H1 (cell line): ENCODE data around the gene IL9. TPM values are rescaled to one million over a fixed set of nuclear protein-coding genes. Genes with fewer than 3 reads are reported as not detected.

Experiments
- CTCF ChIA-PET: fragments of 300-600 bp; sonication (Branson Sonifier 250); formaldehyde crosslinking; loops from one replicate; lab custom pipeline; 2021; ENCODE audit not compliant: partially characterized antibody; lab: Charles Lee
- POLR2A ChIA-PET: fragments of 300-600 bp; sonication (Branson Sonifier 250); formaldehyde crosslinking; loops from one replicate; lab custom pipeline; 2021; ENCODE audit warnings: inconsistent platforms; ENCODE audit not compliant: partially characterized antibody; lab: Charles Lee
- DNase-seq, 2 experiments: peaks; one replicate each; pipeline versions ENCODE4 v3.0.0 to v3.0.0-alpha.2; 2010 to 2022; ENCODE audit warnings: low spot score in 2 of 2, low read depth in 1 of 2, mixed read lengths in 1 of 2
- FAIRE-seq: peaks from 2 replicates; lab custom pipeline; 2011; peaks lifted over from hg19 to GRCh38; lab: Jason Lieb, UNC
- H2AFZ ChIP-seq: 2 replicates; pipeline ENCODE4 v1.8.1; 2012; ENCODE audit warnings: low read length, inconsistent platforms
- H2AK5ac ChIP-seq: 2 replicates; pipeline ENCODE4 v1.6.1; 2013; ENCODE audit warnings: low read depth, low read length
- H2BK120ac ChIP-seq: replicated peaks from 2 replicates; pipeline ENCODE3; 2013; ENCODE audit warnings: low read depth, low read length, inconsistent platforms
- H2BK12ac ChIP-seq: 2 replicates; pipeline ENCODE4 v1.6.1; 2013; ENCODE audit warnings: low read depth, low read length
- H2BK15ac ChIP-seq: 2 replicates; pipeline ENCODE4 v1.6.1; 2013; ENCODE audit warnings: low read length
- H2BK20ac ChIP-seq: 2 replicates; pipeline ENCODE4 v1.6.1; 2013; ENCODE audit warnings: low read length
- H2BK5ac ChIP-seq: 2 replicates; pipeline ENCODE4 v1.6.1; 2013; ENCODE audit warnings: low read depth, low read length
- H3K14ac ChIP-seq: 2 replicates; pipeline ENCODE4 v1.6.1; 2013; ENCODE audit warnings: inconsistent platforms; ENCODE audit not compliant: insufficient read length
- H3K18ac ChIP-seq: 2 replicates; pipeline ENCODE4 v1.6.1; 2013; ENCODE audit warnings: low read length; ENCODE audit errors: extremely low read depth
- H3K23ac ChIP-seq: 2 replicates; pipeline ENCODE4 v1.6.1; 2013; ENCODE audit warnings: inconsistent platforms; ENCODE audit not compliant: insufficient read length
- H3K23me2 ChIP-seq: 2 replicates; pipeline ENCODE4 v1.6.1; 2013; ENCODE audit warnings: low read depth, low read length
- H3K27ac ChIP-seq: 2 replicates; pipeline ENCODE4 v1.6.1; 2011; ENCODE audit warnings: low read depth, low read length, inconsistent platforms
- H3K27me3 ChIP-seq, 4 experiments: replicated peaks in 1 of 4; 1 replicate in 1 of 4; 2 replicates in 3 of 4; pipeline versions ENCODE4 v1.6.1 to v1.8.1; 2011 to 2013; ENCODE audit warnings: low read length in 3 of 4, mild to moderate bottlenecking in 3 of 4, inconsistent platforms in 2 of 4, mixed read lengths in 2 of 4, moderate library complexity in 1 of 4; ENCODE audit not compliant: control insufficient read depth in 3 of 4, insufficient read depth in 3 of 4; ENCODE audit errors: extremely low read depth in 1 of 4
- H3K36me3 ChIP-seq, 4 experiments: 2 replicates each; pipeline versions ENCODE4 v1.6.1 to v1.8.1; 2011 to 2013; ENCODE audit warnings: mild to moderate bottlenecking in 4 of 4, low read length in 3 of 4, moderate library complexity in 2 of 4, control low read depth in 1 of 4, inconsistent platforms in 1 of 4; ENCODE audit not compliant: insufficient read depth in 4 of 4, control insufficient read depth in 2 of 4
- H3K4ac ChIP-seq: replicated peaks from 2 replicates; pipeline ENCODE3; 2013; ENCODE audit warnings: low read length, low read depth, mixed read lengths, inconsistent platforms; ENCODE audit not compliant: insufficient read length
- H3K4me1 ChIP-seq, 4 experiments: replicated peaks in 1 of 4; 1 replicate in 1 of 4; 2 replicates in 3 of 4; pipeline versions ENCODE4 v1.6.1 to v1.8.1; 2011 to 2013; ENCODE audit warnings: low read length in 3 of 4, inconsistent platforms in 2 of 4, mixed read lengths in 1 of 4; ENCODE audit not compliant: insufficient read depth in 4 of 4, control insufficient read depth in 3 of 4
- H3K4me2 ChIP-seq, 2 experiments: 2 replicates each; pipeline versions ENCODE4 v1.6.1 to v1.8.1; 2011 to 2013; ENCODE audit warnings: low read depth in 2 of 2, low read length in 2 of 2, control low read depth in 1 of 2, inconsistent platforms in 1 of 2, mild to moderate bottlenecking in 1 of 2; ENCODE audit not compliant: insufficient read depth in 1 of 2
- H3K4me3 ChIP-seq, 4 experiments: fragments of 200-600, 300-600 bp in 1 of 4; sonication (generic), shearing (Covaris generic), sonication (Bioruptor Twin) in 1 of 4; 2 replicates each; pipeline versions ENCODE4 v1.5.1 to v1.8.1; 2011 to 2016; ENCODE audit warnings: low read length in 4 of 4, low read depth in 3 of 4, control low read depth in 2 of 4, inconsistent platforms in 2 of 4, mild to moderate bottlenecking in 2 of 4, mixed read lengths in 1 of 4, moderate library complexity in 1 of 4; ENCODE audit not compliant: insufficient read depth in 2 of 4; ENCODE audit errors: extremely low read depth in 1 of 4
- H3K56ac ChIP-seq: replicated peaks from 2 replicates; pipeline ENCODE3; 2013; ENCODE audit warnings: low read depth, mild to moderate bottlenecking, mixed read lengths, low read length, inconsistent platforms; ENCODE audit not compliant: insufficient read length
- H3K79me1 ChIP-seq: 2 replicates; pipeline ENCODE4 v1.6.1; 2013; ENCODE audit warnings: low read depth, low read length, control low read depth
- H3K79me2 ChIP-seq, 2 experiments: 2 replicates each; pipeline versions ENCODE4 v1.6.1 to v1.8.1; 2012 to 2013; ENCODE audit warnings: low read length in 2 of 2, mild to moderate bottlenecking in 2 of 2, inconsistent platforms in 1 of 2; ENCODE audit not compliant: insufficient read depth in 2 of 2, control insufficient read depth in 1 of 2
- H3K9ac ChIP-seq, 4 experiments: replicated peaks in 1 of 4; 1 replicate in 1 of 4; 2 replicates in 3 of 4; pipeline versions ENCODE4 v1.6.1 to v1.8.1; 2011 to 2013; ENCODE audit warnings: low read depth in 3 of 4, low read length in 3 of 4, control low read depth in 2 of 4, mild to moderate bottlenecking in 2 of 4, moderate library complexity in 2 of 4, inconsistent platforms in 1 of 4; ENCODE audit errors: extremely low read depth in 1 of 4
- H3K9me3 ChIP-seq, 2 experiments: 2 replicates each; pipeline versions ENCODE4 v1.6.1 to v1.8.1; 2012 to 2013; ENCODE audit warnings: mild to moderate bottlenecking in 2 of 2, moderate library complexity in 2 of 2, control low read depth in 1 of 2, inconsistent platforms in 1 of 2, low read depth in 1 of 2, low read length in 1 of 2, mixed read lengths in 1 of 2; ENCODE audit not compliant: insufficient read depth in 2 of 2
- H4K20me1 ChIP-seq, 2 experiments: replicated peaks in 1 of 2; 2 replicates each; pipeline versions ENCODE3 to v1.8.1; 2011 to 2013; ENCODE audit warnings: inconsistent platforms in 2 of 2, low read length in 2 of 2, mild to moderate bottlenecking in 1 of 2; ENCODE audit not compliant: insufficient read depth in 2 of 2, control insufficient read depth in 1 of 2
- H4K5ac ChIP-seq: 2 replicates; pipeline ENCODE4 v1.6.1; 2013; ENCODE audit warnings: low read length, low read depth, mixed read lengths, inconsistent platforms; ENCODE audit not compliant: insufficient read length
- H4K8ac ChIP-seq: 2 replicates; pipeline ENCODE4 v1.8.0; 2013; ENCODE audit warnings: mild to moderate bottlenecking, moderate library complexity, low read length, inconsistent platforms; ENCODE audit not compliant: insufficient read depth; ENCODE audit errors: extremely low read depth
- H4K91ac ChIP-seq: replicated peaks from 2 replicates; pipeline ENCODE3; 2013; ENCODE audit warnings: low read length, mixed read lengths, inconsistent platforms; ENCODE audit not compliant: insufficient read length
- ASH2L ChIP-seq: fragments of 200-600, 300-600 bp; sonication (generic); IDR thresholded peaks from one replicate; pipeline ENCODE4 v1.7.1; 2017; ENCODE audit warnings: low read length
- BACH1 ChIP-seq: IDR thresholded peaks from 2 replicates; pipeline ENCODE4 v1.6.1; 2012; ENCODE audit warnings: low read length, improper control_type of control experiment
- BRCA1 ChIP-seq: IDR thresholded peaks from 2 replicates; pipeline ENCODE4 v1.6.1; 2012; ENCODE audit warnings: low read depth, low read length, improper control_type of control experiment
- CHD2 ChIP-seq: IDR thresholded peaks from 2 replicates; pipeline ENCODE4 v1.6.1; 2012; ENCODE audit warnings: low read length, improper control_type of control experiment
- FOSL1 ChIP-seq: IDR thresholded peaks from 2 replicates; pipeline ENCODE4 v1.6.1; 2011; ENCODE audit warnings: mild to moderate bottlenecking, low read depth, low read length, moderate library complexity; ENCODE audit not compliant: insufficient read depth
- HDAC6 ChIP-seq: IDR thresholded peaks from one replicate; pipeline ENCODE4 v1.7.1; 2012; ENCODE audit warnings: low read depth, mild to moderate bottlenecking, inconsistent platforms, low read length, moderate library complexity
- NANOG ChIP-seq: IDR thresholded peaks from 2 replicates; pipeline ENCODE4 v1.6.1; 2011; ENCODE audit warnings: low read length, low read depth, mild to moderate bottlenecking, inconsistent platforms; ENCODE audit not compliant: insufficient read depth, poor library complexity, severe bottlenecking
- PHF8 ChIP-seq: fragments of 200-600 bp; sonication (generic); conservative IDR thresholded peaks from 2 replicates; pipeline ENCODE4 v1.7.1; 2012; ENCODE audit warnings: low read depth, mild to moderate bottlenecking, inconsistent platforms, low read length, moderate library complexity
- POU5F1 ChIP-seq: IDR thresholded peaks from 2 replicates; pipeline ENCODE4 v1.6.1; 2011; ENCODE audit warnings: low read depth, mild to moderate bottlenecking, low read length, moderate library complexity
- SP1 ChIP-seq: IDR thresholded peaks from 2 replicates; pipeline ENCODE4 v1.6.1; 2011; ENCODE audit warnings: low read depth, low read length
- WGBS, 2 experiments: shearing (Covaris generic) in 1 of 2; methylation state at CpG; one replicate each; pipeline versions ENCODE4 v1.1.6 to v1.1.7; 2013 to 2015; ENCODE audit warnings: low lambda C conversion rate in 2 of 2, mixed read lengths in 2 of 2, inconsistent platforms in 1 of 2, low coverage in 1 of 2, missing lambda C conversion rate in 1 of 2; ENCODE audit not compliant: insufficient replicate concordance in 2 of 2, insufficient coverage in 1 of 2, insufficient read length in 1 of 2; ENCODE audit errors: extremely low coverage in 1 of 2, missing lambda C conversion rate in 1 of 2; 5-methylcytosine and 5-hydroxymethylcytosine counted together
- polyA plus RNA-seq, 7 experiments: library from polyadenylated mRNA; depleted of rRNA in 3 of 7; stranded (reverse) in 5 of 7; unstranded in 2 of 7; fragments of >200 nt in 5 of 7; fragments of 200-250 nt in 2 of 7; gene quantifications; 1 replicate in 5 of 7; 2 replicates in 1 of 7; 4 replicates in 1 of 7; pipeline versions ENCODE4 v1.2.1 to v1.2.3, GENCODE V29; 2011 to 2013; ENCODE audit warnings: missing spikeins in 2 of 7, mixed read lengths in 2 of 7
- total RNA-seq: library from RNA; stranded (reverse); fragmentation: NEBNext Ultra II Directional; extraction: Animal tissue kit (Norgen Biotek cat#: 25700); gene quantifications from 2 replicates; pipeline ENCODE4 v1.2.1, GENCODE V29; 2021

The IL9 gene
- total and polyA plus RNA-seq, 2 of the 8 experiments (the other 6 are each of a cell fraction or from before 2014, with no cell fraction given): not detected

DNA sequence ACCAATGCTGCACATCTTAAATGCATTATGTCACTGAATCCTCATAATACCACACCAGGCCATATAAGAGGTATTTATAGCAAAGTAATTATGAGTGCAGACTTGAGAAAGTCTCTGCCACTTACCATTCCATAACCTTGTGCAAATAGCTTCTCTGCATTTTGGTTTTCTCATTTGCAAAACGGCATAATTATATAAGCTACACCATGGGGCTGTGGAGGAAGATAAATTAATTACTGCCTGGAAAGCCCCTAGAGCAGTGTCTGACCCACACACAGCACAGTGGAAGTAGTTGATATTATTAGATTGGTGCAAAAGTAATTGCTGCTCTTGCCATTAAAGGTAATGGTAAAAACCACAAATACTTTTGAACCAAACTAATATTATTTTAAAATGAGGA lies 9.5 kb upstream of the IL9 start:
- Histone ChIP-seq H3K14ac (no peak overlapping the region), H3K4me2 (no peak overlapping the region), H3K27me3 (no peaks in the 10 kb centered on the region), H3K18ac (no peak overlapping the region), H3K4me3 (no peak overlapping the region), H3K79me2 (no peaks in the 10 kb centered on the region), H3K4ac (no peak overlapping the region), H4K8ac (no peak overlapping the region), H4K5ac (no peak overlapping the region), H3K27ac (no peak overlapping the region), H3K9ac (no peak overlapping the region), H4K20me1 (no peaks in the 10 kb centered on the region), H2BK5ac (no peak overlapping the region), H3K23me2 (no peaks in the 10 kb centered on the region), H2BK15ac (no peak overlapping the region), H2BK20ac (no peak overlapping the region), H3K56ac (no peak overlapping the region), H3K79me1 (no peaks in the 10 kb centered on the region), H3K9me3 (no peaks in the 10 kb centered on the region), H3K4me1 (no peaks in the 10 kb centered on the region), H2AFZ (no peak overlapping the region), H4K91ac (no peak overlapping the region), H2AK5ac (no peak overlapping the region), H2BK120ac (no peak overlapping the region), H3K23ac (no peak overlapping the region), H3K36me3 (no peaks in the 10 kb centered on the region), H2BK12ac (no peak overlapping the region)
- TF ChIP-seq HDAC6 (no peak), PHF8 (no peak), CHD2 (no peak), BACH1 (no peak), NANOG (no peak), POU5F1 (no peak), ASH2L (no peak), BRCA1 (no peak), SP1 (no peak), FOSL1 (no peak)
- POLR2A ChIA-PET: no interaction called here
- DNase-seq (no peak), FAIRE-seq (no peak)
- CTCF ChIA-PET: interaction anchor here (1.0 to 1.9 kb wide), 5 partner anchors 9 to 307 kb away, joined by 3 to 9 read pairs (median 4); partner anchors contain the start of gene IL9
- WGBS, 2 experiments: 90% methylated on average over 1 of the region's 1 CpG; no CpG with 5 or more reads in 1 of the 2 experiments
